GM19467 (cell line): ENCODE results near the gene CRHR1.

Experiments
- ATAC-seq: cut with Tn5 transposase; IDR thresholded peaks from one replicate; pipeline ENCODE4 v1.9.1; 2021; ENCODE audit warnings: mild to moderate bottlenecking, moderate library complexity; ENCODE audit not compliant: unreplicated experiment

The CRHR1 gene

GRCh38 chr17:45818699-45819098, 34.6 kb downstream of the CRHR1 start:
- no peak for ATAC-seq

GRCh38 chr17:45819632-45820031, 35.5 kb downstream of the CRHR1 start:
- ATAC-seq = no peak

- ATAC-seq = no peak
Measured at GRCh38 chr17:45820052-45820780, 36.1 kb downstream of the CRHR1 start.

GRCh38 chr17:45821147-45821546, 37.0 kb downstream of the CRHR1 start:
- no peak for ATAC-seq

GRCh38 chr17:45823598-45823997, 39.5 kb downstream of the CRHR1 start:
- ATAC-seq = no peak

- no peak for ATAC-seq
Measured at GRCh38 chr17:45824475-45824874, 40.4 kb downstream of the CRHR1 start.

GRCh38 chr17:45824901-45825492, 40.9 kb downstream of the CRHR1 start:
- no peak for ATAC-seq

GRCh38 chr17:45825792-45826191, 41.7 kb downstream of the CRHR1 start:
- no peak for ATAC-seq

- no peak for ATAC-seq
Measured at GRCh38 chr17:45826919-45827588, 42.9 kb downstream of the CRHR1 start.

GRCh38 chr17:45828171-45828570, 44.1 kb downstream of the CRHR1 start:
- no peak for ATAC-seq

- ATAC-seq = no peak
Measured at GRCh38 chr17:45828582-45829133, 44.5 kb downstream of the CRHR1 start.

GRCh38 chr17:45833920-45834319, 49.8 kb downstream of the CRHR1 start:
- no peak for ATAC-seq

- ATAC-seq = no peak
Measured at GRCh38 chr17:45834471-45835396, 50.6 kb downstream of the CRHR1 start.

- no peak for ATAC-seq
Measured at GRCh38 chr17:45835481-45835880, 51.4 kb downstream of the CRHR1 start.

GRCh38 chr17:45836047-45837044, 52.2 kb downstream of the CRHR1 start:
- no peak for ATAC-seq

- no peak for ATAC-seq
Measured at GRCh38 chr17:45837187-45837586, 53.1 kb downstream of the CRHR1 start.

GRCh38 chr17:45837603-45838002, 53.5 kb downstream of the CRHR1 start:
- ATAC-seq = no peak

- ATAC-seq = no peak
Measured at GRCh38 chr17:45838751-45839295, 54.7 kb downstream of the CRHR1 start.

GRCh38 chr17:45839442-45839841, 55.3 kb downstream of the CRHR1 start:
- ATAC-seq = no peak
